T1000 (cell line): ENCODE measurements around the gene SLC39A3.

Source experiments
- DNase-seq: peaks from one replicate; lab custom pipeline; 2025; ENCODE audit warnings: mixed read lengths; lab: John Stamatoyannopoulos, UW

The SLC39A3 gene

DNA sequence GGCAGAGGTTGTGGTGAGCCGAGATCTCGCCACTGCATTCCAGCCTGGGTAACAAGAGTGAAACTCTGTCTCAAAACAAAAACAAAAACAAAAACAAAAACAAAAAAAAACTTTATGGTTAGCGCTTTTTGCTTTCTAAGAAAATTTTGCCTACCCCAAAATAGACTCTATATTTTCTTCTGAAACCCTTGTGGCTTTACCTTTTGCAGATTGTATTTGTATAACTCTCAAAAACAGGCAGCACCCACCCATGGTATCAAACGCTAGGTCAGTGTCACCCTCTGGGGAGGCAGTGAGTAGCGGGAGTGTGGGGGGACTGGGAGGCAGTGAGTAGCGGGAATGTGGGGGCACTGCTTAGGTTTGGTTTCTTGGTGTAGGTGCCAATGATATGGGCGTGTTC is 7.5 kb upstream of the SLC39A3 start:
- no peak for DNase-seq

DNA sequence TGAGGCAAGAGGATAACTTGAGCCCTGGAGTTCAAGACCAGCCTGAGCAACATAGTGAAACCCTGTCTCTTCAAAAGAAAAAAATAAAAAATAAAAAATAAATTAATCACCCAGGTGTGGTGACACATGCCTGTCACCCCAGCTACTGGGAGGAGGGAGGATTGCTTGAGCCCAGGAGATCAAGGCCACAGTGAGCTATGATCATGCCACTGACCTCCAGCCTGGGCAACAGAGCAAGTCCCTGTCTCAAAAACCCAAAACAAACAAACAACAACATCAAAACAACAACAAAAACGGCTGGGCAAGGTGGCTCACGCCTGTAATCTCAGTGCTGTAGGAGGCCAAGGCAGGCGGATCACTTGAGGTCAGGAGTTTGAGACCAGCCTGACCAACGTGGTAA is 4.3 kb upstream of the SLC39A3 start:
- DNase-seq = no peak

DNA sequence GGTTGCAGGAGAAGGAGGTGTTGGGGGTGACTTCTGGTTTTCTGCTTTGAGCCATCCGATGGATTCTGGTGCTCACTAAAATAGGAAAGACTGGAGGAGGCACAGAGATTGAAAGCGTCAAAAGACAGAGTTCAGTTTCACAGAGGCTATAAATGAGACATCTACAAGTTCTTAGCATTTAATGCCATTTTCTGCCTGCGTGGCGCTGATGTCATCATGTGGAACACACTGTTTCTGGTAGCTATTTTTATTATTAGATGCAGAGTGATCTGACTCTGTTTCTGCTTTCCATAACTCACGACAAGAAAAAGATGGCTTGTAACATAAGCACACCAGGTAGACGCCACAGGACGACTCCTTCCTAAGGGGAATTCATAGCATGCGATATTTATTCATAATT is 3.3 kb upstream of the SLC39A3 start:
- no peak for DNase-seq

DNA sequence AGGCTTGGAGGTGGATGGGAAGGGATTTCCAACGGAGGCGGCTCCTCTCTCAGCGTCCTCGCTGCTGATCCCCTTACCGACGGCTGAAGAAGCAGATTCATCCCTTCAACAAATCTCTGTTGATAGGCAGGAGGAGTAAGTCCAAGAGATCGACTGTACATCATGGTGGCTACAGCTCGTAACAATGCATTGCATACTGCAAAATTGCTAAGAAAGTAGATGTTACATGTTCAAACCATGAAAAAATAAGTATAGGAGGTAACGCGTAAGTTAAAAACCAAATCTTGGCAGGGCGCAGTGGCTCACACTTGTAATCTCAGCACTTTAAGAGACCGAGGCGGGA is 468 bp upstream of the SLC39A3 start:
- no peak for DNase-seq

DNA sequence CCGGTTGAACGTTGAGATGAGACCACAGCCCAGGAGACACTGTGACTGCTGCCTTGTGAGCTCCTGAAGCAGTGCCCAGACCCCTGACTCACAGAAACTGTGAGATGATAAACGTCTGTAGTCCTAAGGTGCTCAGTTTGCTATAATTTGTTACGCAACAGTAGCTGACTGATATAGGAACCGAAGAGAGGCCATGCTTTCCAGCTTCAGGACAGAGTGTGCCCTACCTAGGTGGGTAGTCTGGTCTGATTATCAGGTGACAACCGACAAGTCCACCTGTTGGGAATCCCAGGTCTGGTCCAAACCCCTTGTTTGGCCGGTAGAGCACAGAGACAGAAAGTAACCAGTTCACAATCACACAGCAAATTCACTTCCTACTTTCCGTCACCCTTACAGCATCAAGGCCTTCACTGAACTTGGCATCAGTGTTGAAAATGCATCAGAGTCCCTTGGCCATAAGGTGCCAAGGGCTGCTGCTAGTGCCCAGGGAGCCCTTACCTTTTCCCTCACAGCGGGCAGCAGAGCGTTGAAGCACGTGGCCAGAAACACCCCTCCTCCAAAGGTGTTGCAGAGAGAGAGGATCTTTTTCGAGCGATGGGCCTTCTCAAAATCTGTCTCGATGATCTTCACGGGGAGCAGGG is 3.1 kb downstream of the SLC39A3 start:
- no peak for DNase-seq

DNA sequence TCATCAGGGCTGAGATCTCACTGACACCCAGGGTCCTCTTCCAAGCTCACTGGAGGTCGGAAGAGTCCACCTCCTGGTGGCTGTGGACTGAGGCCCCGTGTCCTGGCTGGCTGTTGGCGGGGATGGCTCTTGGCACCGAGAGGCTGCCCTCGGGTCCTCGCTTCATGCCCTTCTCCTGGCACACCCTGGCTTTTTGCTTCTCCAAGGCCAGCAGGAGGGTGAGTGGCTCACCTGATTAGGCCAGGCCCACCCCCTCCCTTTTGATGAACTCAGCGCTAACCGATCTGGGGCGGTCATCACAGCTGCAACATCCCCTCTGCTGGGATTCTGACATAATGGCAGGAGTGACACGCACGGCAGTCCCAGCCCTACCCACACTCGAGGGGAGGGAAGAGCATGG is 4.4 kb downstream of the SLC39A3 start:
- DNase-seq = no peak

DNA sequence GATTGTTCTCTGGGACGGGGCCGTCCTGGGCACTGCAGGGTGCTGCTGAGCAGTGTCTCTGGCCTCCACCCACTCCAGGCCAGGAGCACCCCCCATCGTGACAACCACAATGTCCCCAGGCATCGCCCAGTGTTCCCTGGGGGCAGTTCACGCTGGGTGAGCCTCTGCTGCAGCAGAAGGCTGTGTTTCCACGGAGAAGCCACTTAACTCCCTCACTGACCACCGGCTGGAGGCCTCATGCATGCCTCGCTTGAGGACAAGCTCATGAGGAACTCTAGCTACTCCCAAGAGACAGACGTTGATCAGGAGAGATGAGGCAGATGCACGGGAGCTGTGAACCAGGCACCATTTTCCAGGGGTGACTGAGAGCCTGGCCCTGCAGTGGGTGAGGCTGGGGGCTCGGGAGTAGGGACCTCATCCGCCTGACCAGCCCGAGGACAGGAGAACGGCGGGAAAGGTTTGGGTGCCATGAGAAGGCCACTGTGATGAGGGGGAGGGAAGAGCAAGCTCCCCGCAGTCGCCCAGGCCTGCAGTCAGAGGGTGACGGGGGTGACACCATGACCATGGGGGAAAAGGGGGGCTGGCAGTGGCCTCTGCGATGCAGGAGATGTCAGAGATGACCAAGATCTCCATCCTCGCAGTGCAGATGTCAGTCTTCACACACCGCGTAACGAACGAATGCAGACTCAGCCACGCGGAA is 5.1 kb downstream of the SLC39A3 start:
- DNase-seq = no peak

DNA sequence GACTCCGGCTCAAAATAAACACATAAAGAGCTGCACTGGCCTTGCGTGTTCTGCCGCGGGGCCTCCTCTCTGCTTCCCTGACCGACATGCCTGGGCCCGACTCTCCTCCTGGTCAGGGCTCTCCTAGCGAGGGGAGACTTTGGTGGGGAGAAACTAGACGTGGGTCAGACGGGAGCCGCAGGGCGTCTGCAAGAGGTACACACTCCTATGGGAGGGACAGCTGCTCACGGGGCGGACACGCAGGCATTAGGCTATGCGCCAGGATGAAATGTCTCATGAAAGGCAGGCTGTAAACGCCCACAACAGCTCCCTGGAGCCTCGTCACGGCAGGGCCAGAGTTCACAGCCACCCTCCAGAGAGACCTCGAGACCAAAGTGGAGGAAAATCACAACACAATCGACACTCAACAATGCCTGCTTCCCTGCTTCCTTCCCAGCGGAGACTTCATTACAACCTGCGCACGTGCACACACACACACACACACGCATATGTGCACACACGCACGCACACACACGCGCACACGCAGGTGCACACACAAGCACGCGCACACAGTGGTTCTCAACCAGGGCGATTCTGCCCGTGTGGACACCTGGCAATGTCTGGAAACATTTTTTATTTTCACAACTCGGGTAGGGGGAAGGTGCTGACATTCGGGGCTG is 5.8 kb downstream of the SLC39A3 start:
- DNase-seq = no peak

DNA sequence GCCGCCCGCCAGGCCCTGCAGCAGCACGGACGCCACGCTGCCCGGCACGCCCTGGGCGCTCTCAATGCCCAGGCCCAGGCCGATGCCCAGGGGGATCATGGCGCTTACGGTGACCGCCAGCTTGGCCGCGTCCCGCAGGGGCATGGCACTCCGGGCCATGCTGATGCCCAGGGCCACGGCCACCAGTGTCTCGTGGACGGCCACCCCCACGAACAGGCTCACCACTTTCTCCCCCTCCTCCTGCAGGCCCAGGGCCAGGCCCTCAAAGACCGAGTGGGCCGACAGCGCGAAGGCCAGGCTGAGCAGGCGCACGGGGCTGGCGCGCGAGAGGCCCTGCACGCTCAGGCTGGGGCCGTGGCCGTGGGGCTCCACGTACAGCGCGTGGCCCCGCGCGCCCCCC is 6.9 kb downstream of the SLC39A3 start:
- no peak for DNase-seq

DNA sequence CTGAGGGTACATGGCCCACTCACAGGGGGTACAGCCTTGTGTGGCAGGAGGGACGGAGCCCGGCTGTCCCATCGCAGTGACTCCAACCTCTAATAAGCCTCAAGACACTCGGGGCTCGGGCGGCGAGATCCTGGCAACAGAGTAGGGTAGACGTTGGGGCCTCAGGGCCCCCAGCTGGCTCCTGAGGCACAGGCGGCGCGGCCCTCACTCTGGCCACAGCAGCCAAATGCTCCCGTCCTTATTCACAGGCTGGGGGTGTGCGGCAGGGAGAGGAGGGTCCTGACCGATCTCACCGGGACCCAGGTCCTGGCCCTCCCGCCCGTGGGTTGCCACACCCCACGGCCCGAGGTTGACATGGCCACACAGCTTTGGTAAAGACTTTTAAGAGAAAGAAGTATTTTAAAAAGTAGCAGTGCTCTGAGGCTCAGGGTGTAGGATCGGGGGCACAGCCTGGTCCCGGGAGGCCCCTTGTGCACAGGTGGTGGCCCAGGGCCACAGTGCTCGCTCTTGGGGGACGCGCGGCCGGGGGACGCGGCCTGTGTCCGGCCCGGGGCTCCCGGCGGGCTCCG is 7.6 kb downstream of the SLC39A3 start:
- DNase-seq = no peak

DNA sequence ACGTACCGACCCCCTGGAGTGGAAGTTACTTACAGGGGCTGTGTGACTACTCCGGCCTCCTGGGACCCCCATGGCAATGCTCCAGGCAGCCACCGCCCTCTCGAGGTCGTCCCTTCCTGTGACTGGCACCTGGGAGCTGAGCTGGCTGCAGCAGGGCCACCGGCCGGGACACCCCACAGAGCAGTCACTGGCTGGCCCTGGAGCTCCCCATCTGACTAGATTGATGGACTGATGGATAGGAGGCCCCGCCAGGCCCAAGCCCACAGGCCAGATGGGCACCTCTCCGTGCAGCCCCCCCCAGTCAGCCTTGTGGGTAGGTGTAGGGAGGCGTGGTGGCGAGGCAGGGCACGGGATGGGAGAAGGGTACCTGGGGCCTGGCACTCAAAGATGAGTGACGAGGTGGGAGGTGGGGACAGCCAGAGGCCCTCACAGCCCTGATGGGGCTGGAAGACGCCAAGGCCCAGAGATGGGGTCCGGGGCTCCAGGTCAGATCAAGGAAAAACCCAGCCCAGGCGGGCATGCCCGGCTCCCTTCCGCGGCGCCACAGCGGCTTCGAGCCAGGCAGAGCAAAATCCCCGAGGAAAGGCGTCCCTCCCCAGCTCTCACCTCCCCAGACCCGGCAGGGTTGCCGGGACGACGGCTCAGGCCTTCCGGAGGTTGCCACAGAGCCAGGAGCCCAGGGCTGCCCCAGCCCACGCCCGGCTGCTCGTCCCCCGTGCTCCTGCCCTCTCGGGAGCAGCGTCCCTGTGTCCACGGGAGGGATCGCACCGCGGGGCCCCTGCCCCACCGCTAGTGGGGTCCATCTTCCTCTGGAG is 8.4 kb downstream of the SLC39A3 start:
- DNase-seq = no peak

DNA sequence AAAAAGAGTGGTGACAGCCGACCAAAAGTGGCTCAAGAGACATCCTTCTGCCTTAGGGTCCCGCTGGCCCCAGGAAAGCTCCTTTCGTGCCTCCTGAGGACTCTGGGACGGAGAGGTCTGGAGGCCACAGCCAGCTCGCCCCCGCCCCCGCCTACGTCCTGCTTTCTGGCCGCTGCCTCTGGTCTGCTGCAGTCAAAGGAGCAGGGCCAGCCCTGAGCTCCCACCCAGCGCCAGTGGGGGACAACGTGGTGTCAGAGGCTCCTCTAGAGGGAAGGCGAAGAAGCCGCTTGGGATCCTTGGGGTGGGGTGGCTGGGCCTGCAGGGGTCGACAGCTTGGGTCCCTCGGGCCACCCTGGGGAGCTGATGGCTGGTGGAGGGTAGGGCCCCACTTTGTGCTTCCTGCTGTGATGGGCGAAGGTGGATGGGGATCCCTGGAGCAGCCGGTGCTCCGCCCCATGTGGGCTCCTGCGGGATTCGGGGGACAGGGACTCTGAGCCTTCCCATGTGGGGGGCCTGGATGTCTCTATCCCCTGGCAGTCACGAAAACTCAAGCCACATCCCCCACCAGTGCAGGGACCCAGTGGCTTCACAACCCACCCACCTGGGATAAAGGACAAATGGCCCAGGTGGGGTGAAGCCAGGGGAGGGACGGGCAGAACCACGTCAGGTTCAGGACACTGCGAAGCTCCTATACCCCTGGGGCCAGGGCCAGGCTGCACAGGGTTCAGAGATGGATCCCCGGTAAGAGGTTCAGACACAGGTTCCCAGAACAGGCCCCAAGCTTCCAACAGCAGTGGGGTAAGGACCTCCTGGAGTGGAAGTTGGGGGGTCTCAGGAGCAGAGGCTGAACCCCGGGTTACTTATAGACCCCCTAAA is 9.6 kb downstream of the SLC39A3 start:
- no peak for DNase-seq

DNA sequence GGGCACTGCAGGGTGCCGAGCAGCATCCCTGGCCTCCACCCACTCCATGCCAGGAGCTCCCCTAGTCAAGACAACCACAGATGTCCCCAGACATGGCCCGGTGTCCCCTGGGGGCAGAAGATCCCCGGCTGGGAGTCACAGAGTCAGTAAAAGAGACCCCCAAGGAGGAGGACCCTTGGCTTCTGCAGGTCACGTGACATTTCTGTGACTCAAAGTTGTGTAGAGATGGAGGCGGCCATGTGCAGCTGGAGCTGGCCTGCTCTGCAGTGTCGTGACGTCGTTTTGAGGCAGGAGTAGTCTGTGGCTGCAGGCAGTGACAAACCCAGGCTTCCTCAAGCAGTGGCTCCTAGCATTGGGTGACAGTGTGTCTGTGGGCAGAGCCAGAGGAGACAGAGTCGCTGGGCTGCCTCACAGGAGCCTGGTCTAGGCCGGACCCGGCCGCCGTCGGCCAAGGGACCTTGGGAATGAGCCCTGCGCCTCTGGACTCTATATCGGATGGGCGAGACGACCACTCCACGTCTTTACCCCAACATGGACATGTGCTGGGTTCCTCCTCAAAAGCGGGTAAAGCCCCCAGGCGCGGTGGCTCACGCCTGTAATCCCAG is 10.9 kb downstream of the SLC39A3 start:
- no peak for DNase-seq

DNA sequence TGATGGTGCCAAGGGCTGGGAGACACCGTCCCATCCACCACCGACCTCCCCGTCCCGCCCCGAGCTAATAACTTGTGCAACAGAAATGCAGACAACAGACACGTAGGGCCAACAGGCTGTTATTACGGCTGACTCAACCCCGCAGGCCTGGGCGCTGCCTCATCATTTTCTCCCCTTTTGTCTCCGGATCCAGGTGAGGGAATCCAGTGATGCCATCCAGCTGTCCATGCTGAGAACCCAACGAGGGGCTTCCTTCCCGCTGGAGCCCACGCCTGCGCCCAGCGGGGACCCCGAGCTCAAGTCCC is 12.2 kb downstream of the SLC39A3 start:
- peak; percentile 11 for DNase-seq

DNA sequence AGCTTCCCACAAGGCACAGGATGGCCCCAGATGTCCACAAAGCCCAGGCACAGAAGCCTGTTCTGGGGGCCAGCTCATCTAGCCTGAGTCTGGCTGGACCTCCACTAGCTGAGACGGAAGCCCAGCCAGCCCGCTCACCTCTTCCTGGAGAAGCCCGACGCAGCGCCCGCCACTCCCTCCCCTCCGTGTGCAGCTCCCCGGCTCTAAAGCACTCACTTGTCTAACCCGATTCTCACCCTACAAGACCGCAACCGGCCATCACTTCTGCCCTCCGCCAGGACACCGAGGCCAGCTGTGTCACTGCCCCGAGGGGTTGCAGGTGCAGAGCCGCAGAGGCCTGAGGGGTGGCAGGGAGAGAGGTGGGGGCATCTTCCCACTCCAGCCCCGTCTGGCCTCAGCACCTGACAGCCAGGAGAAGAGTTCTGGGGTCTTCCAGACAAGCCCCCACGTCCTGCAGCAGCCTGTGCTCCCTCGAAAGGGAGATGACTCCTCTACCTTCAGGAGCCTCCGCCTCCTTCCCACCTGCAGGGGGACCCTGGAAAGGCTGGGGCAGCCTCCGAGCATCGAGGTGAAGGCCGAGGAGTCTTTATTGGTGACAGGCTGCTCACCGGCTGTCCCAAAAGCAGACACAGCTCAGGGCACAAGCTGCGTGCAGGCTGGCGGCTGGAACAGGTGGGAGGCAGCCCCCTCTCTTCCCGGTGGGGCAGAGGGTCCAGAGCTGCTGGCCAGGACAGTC is 12.7 kb downstream of the SLC39A3 start:
- no peak for DNase-seq

DNA sequence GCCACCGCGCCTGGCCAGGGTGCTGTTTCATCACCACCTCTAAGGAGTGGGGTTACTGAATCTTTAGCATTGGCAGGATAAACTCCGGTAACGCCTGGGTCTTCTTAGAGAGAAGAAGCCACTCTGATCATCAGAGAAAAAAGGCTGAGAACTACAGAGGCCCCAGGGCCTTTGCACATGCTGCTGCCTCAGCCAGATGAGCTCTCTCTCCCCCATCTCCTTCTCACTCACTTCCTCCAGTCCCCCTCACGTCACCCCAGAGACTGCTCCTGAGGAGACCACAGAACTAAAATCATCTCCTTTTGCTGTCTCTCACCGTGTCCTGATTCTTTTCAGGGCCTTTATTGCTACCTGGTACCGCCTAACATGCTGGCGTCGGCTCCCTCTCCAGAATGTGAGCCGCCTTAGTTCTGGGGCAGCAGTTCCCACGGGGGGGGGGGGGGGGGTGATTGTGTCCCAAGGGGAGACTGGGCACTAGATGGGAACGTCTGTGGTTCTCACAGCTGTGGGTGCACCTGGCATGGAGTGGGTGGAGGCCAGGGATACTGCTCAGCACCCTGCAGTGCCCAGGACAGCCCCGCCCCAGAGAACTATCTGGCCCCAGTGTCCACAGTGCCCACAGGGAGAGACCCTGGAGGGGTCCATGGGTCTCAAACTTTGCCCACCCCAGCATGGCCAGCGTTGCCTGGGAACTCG is 13.5 kb downstream of the SLC39A3 start:
- DNase-seq = no peak

DNA sequence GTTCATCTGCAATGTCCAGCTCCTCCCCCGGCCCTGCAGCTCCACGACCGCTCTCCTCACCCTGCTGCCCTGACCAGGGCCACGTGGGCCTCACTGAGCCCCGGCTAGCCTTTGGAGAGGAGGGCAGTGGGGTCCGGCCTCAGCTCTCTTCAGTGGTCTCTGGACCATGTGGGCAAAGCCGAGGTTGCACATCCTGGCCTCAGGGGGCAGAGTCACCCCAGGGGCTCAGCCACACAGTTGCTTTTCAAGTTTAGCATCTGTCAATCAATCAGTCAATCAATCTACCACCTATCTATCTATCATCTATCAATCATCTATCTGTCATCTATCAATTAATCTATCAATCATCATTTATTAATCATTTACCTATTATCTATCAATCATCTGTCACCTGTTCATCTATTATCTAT is 15.7 kb downstream of the SLC39A3 start:
- DNase-seq = no peak

DNA sequence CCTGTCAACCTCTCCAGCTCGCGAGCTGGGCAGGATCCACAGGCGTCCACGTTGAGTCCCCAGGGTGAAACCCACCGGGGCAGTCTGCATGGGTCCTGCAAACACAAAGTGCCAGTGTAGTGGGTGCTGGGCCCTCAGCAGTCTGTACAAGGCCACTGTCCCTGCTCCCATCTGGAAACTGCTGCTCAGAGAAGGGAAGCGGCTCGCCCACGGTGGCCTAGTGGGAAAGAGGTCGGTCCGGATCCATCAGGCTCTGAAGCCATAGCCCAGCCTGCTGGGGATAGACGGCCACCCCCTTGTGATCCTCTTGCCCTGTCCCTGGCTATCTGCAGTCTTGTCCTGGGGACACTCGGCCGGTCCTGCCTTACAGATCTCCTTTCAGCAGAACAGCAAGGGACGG is 16.1 kb downstream of the SLC39A3 start:
- no peak for DNase-seq

DNA sequence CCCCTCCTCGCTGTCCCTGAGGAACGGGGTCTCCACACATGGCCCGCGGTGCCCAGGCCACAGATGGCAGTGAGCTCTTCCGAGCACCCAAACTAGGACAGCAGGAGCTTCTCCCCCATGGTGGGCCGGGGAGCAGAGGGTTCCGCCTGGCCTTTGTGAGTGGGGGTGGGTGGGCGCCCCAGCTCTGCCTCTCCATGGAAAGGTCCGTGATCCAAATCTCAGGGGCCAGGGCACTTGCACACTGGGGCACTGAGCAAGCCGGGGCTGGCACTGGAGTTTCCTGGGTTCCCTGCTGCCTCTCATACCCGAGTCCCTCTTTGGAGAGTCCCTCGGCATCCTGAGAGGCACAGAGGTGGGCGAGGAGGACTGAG is 16.5 kb downstream of the SLC39A3 start:
- DNase-seq = no peak
